Stimulated activated memory B cell treated with anti-CD40 and anti-IgM and Interleukin-4, amounts not matched to agents 10 μg/mL and 1 μg/mL and 100 μg/mL, for 72 hours (primary cell): Measurements from ENCODE around the gene IGF2BP3.

ENCODE experiments used
- ATAC-seq: fragments of 150-1000 bp; cut with Tn5 transposase; 2 replicates; pipeline ENCODE4 v1.10.0; 2021
- H3K27ac Mint-ChIP-seq: one replicate; pipeline ENCODE4 v1.8.0; 2022; ENCODE audit warnings: mild to moderate bottlenecking, mixed read lengths
- H3K27me3 Mint-ChIP-seq: one replicate; pipeline ENCODE4 v1.8.0; 2022; ENCODE audit warnings: mixed read lengths
- H3K36me3 Mint-ChIP-seq: one replicate; pipeline ENCODE4 v1.8.0; 2022; ENCODE audit warnings: mixed read lengths
- H3K4me1 Mint-ChIP-seq: one replicate; pipeline ENCODE4 v1.8.0; 2022; ENCODE audit warnings: mixed read lengths
- H3K4me3 Mint-ChIP-seq: one replicate; pipeline ENCODE4 v1.8.0; 2022; ENCODE audit warnings: mild to moderate bottlenecking, moderate library complexity, mixed read lengths
- H3K9me3 Mint-ChIP-seq: one replicate; pipeline ENCODE4 v1.8.0; 2022; ENCODE audit warnings: mixed read lengths

IGF2BP3 gene

GRCh38 chr7:23458044-23458443 is 12.2 kb downstream of the IGF2BP3 start:
- H3K9me3 Mint-ChIP-seq, result no peaks in the 10 kb centered on the region
- ATAC-seq, result no peak
- H3K27me3 Mint-ChIP-seq, result peaks cover 43% of the 10 kb centered on the region
- no peaks in the 10 kb centered on the region for H3K36me3 Mint-ChIP-seq
- H3K4me3 Mint-ChIP-seq, result no peak overlapping the region
- H3K27ac Mint-ChIP-seq, result no peak overlapping the region
- peaks cover 2% of the 10 kb centered on the region for H3K4me1 Mint-ChIP-seq

GRCh38 chr7:23456093-23456492 is 14.2 kb downstream of the IGF2BP3 start:
- H3K4me1 Mint-ChIP-seq, result no peaks in the 10 kb centered on the region
- H3K27ac Mint-ChIP-seq, result no peak overlapping the region
- H3K9me3 Mint-ChIP-seq, result no peaks in the 10 kb centered on the region
- no peak overlapping the region for H3K4me3 Mint-ChIP-seq
- H3K27me3 Mint-ChIP-seq, result peaks cover 42% of the 10 kb centered on the region
- H3K36me3 Mint-ChIP-seq, result no peaks in the 10 kb centered on the region
- ATAC-seq, result no peak

GRCh38 chr7:23454881-23455526 is 15.3 kb downstream of the IGF2BP3 start:
- Mint-ChIP-seq H3K27me3 (peaks cover 37% of the 10 kb centered on the region), H3K36me3 (no peaks in the 10 kb centered on the region), H3K4me3 (no peak overlapping the region), H3K27ac (no peak overlapping the region), H3K9me3 (no peaks in the 10 kb centered on the region), H3K4me1 (no peaks in the 10 kb centered on the region)
- ATAC-seq, result no peak

- H3K9me3 Mint-ChIP-seq, result no peaks in the 10 kb centered on the region
- no peaks in the 10 kb centered on the region for H3K4me1 Mint-ChIP-seq
- ATAC-seq, result no peak
- no peaks in the 10 kb centered on the region for H3K36me3 Mint-ChIP-seq
- H3K27me3 Mint-ChIP-seq, result peaks cover 40% of the 10 kb centered on the region
- H3K27ac Mint-ChIP-seq, result no peak overlapping the region
- H3K4me3 Mint-ChIP-seq, result no peak overlapping the region
Measured at GRCh38 chr7:23450518-23450917, 19.8 kb downstream of the IGF2BP3 start.

GRCh38 chr7:23449941-23450340 is 20.4 kb downstream of the IGF2BP3 start:
- ATAC-seq, result no peak
- Mint-ChIP-seq H3K36me3 (no peaks in the 10 kb centered on the region), H3K27ac (no peak overlapping the region), H3K4me1 (no peaks in the 10 kb centered on the region), H3K27me3 (peaks cover 34% of the 10 kb centered on the region), H3K4me3 (no peak overlapping the region), H3K9me3 (no peaks in the 10 kb centered on the region)

GRCh38 chr7:23445326-23445725 is 25.0 kb downstream of the IGF2BP3 start:
- H3K4me1 Mint-ChIP-seq, result no peaks in the 10 kb centered on the region
- H3K36me3 Mint-ChIP-seq, result no peaks in the 10 kb centered on the region
- H3K27me3 Mint-ChIP-seq, result peaks cover 14% of the 10 kb centered on the region
- no peaks in the 10 kb centered on the region for H3K9me3 Mint-ChIP-seq
- ATAC-seq, result no peak
- no peak overlapping the region for H3K27ac Mint-ChIP-seq
- no peak overlapping the region for H3K4me3 Mint-ChIP-seq

GRCh38 chr7:23443974-23444373 is 26.3 kb downstream of the IGF2BP3 start:
- Mint-ChIP-seq H3K36me3 (no peaks in the 10 kb centered on the region), H3K27me3 (peaks cover 14% of the 10 kb centered on the region), H3K27ac (no peak overlapping the region), H3K4me1 (no peaks in the 10 kb centered on the region), H3K9me3 (no peaks in the 10 kb centered on the region), H3K4me3 (no peak overlapping the region)
- no peak for ATAC-seq

GRCh38 chr7:23438171-23438570 is 32.1 kb downstream of the IGF2BP3 start:
- H3K9me3 Mint-ChIP-seq, result no peaks in the 10 kb centered on the region
- H3K4me1 Mint-ChIP-seq, result no peaks in the 10 kb centered on the region
- H3K27me3 Mint-ChIP-seq, result no peaks in the 10 kb centered on the region
- ATAC-seq, result no peak
- no peaks in the 10 kb centered on the region for H3K36me3 Mint-ChIP-seq
- no peak overlapping the region for H3K4me3 Mint-ChIP-seq
- no peak overlapping the region for H3K27ac Mint-ChIP-seq

GRCh38 chr7:23434147-23434917 is 36.0 kb downstream of the IGF2BP3 start:
- ATAC-seq, result no peak
- H3K27ac Mint-ChIP-seq, result no peak overlapping the region
- peaks cover 13% of the 10 kb centered on the region for H3K27me3 Mint-ChIP-seq
- no peaks in the 10 kb centered on the region for H3K9me3 Mint-ChIP-seq
- no peaks in the 10 kb centered on the region for H3K4me1 Mint-ChIP-seq
- no peaks in the 10 kb centered on the region for H3K36me3 Mint-ChIP-seq
- no peak overlapping the region for H3K4me3 Mint-ChIP-seq

GRCh38 chr7:23431702-23432199 is 38.5 kb downstream of the IGF2BP3 start:
- H3K27ac Mint-ChIP-seq, result no peak overlapping the region
- no peak overlapping the region for H3K4me3 Mint-ChIP-seq
- H3K36me3 Mint-ChIP-seq, result no peaks in the 10 kb centered on the region
- H3K9me3 Mint-ChIP-seq, result no peaks in the 10 kb centered on the region
- peaks cover 13% of the 10 kb centered on the region for H3K27me3 Mint-ChIP-seq
- no peak for ATAC-seq
- H3K4me1 Mint-ChIP-seq, result no peaks in the 10 kb centered on the region

- Mint-ChIP-seq H3K36me3 (no peaks in the 10 kb centered on the region), H3K4me3 (no peak overlapping the region), H3K4me1 (no peaks in the 10 kb centered on the region), H3K27ac (no peak overlapping the region), H3K27me3 (peaks cover 13% of the 10 kb centered on the region), H3K9me3 (no peaks in the 10 kb centered on the region)
- ATAC-seq, result no peak
Measured at GRCh38 chr7:23430893-23431259, 39.4 kb downstream of the IGF2BP3 start.

GRCh38 chr7:23426876-23427275 is 43.4 kb downstream of the IGF2BP3 start:
- Mint-ChIP-seq H3K4me3 (no peak overlapping the region), H3K27ac (no peak overlapping the region)

GRCh38 chr7:23422909-23423308 is 47.4 kb downstream of the IGF2BP3 start:
- no peak for ATAC-seq
- Mint-ChIP-seq H3K4me3 (no peak overlapping the region), H3K36me3 (no peaks in the 10 kb centered on the region), H3K27ac (no peak overlapping the region), H3K4me1 (no peaks in the 10 kb centered on the region), H3K9me3 (no peaks in the 10 kb centered on the region), H3K27me3 (no peaks in the 10 kb centered on the region)

More at GRCh38 chr7:23426876-23427275, 43.4 kb downstream of the IGF2BP3 start:
- ATAC-seq, result no peak
- Mint-ChIP-seq H3K9me3 (no peaks in the 10 kb centered on the region), H3K36me3 (no peaks in the 10 kb centered on the region), H3K4me1 (no peaks in the 10 kb centered on the region), H3K27me3 (peaks cover 13% of the 10 kb centered on the region)

- no peak for ATAC-seq
- H3K4me3 Mint-ChIP-seq, result no peak overlapping the region
Measured at GRCh38 chr7:23422384-23422783, 47.9 kb downstream of the IGF2BP3 start.

GRCh38 chr7:23419845-23420244 is 50.4 kb downstream of the IGF2BP3 start:
- Mint-ChIP-seq H3K36me3 (no peaks in the 10 kb centered on the region), H3K9me3 (no peaks in the 10 kb centered on the region), H3K27me3 (peaks cover 9% of the 10 kb centered on the region), H3K4me1 (no peaks in the 10 kb centered on the region), H3K27ac (no peak overlapping the region), H3K4me3 (no peak overlapping the region)
- ATAC-seq, result no peak

More at GRCh38 chr7:23422384-23422783, 47.9 kb downstream of the IGF2BP3 start:
- H3K36me3 Mint-ChIP-seq, result no peaks in the 10 kb centered on the region
- H3K27ac Mint-ChIP-seq, result no peak overlapping the region
- no peaks in the 10 kb centered on the region for H3K9me3 Mint-ChIP-seq
- H3K27me3 Mint-ChIP-seq, result no peaks in the 10 kb centered on the region
- H3K4me1 Mint-ChIP-seq, result no peaks in the 10 kb centered on the region

GRCh38 chr7:23419160-23419559 is 51.1 kb downstream of the IGF2BP3 start:
- no peak overlapping the region for H3K4me3 Mint-ChIP-seq
- no peaks in the 10 kb centered on the region for H3K4me1 Mint-ChIP-seq
- H3K27ac Mint-ChIP-seq, result no peak overlapping the region
- no peak for ATAC-seq
- peaks cover 9% of the 10 kb centered on the region for H3K27me3 Mint-ChIP-seq
- H3K9me3 Mint-ChIP-seq, result no peaks in the 10 kb centered on the region
- no peaks in the 10 kb centered on the region for H3K36me3 Mint-ChIP-seq
